ENCODE measurements around the gene TNS4. TPM values are rescaled to one million over a fixed set of nuclear protein-coding genes. Genes with fewer than 3 reads are reported as not detected.

The TNS4 gene
- total RNA-seq, 2 experiments from 2014 or later = 4.7 to 5.9 TPM

DNA sequence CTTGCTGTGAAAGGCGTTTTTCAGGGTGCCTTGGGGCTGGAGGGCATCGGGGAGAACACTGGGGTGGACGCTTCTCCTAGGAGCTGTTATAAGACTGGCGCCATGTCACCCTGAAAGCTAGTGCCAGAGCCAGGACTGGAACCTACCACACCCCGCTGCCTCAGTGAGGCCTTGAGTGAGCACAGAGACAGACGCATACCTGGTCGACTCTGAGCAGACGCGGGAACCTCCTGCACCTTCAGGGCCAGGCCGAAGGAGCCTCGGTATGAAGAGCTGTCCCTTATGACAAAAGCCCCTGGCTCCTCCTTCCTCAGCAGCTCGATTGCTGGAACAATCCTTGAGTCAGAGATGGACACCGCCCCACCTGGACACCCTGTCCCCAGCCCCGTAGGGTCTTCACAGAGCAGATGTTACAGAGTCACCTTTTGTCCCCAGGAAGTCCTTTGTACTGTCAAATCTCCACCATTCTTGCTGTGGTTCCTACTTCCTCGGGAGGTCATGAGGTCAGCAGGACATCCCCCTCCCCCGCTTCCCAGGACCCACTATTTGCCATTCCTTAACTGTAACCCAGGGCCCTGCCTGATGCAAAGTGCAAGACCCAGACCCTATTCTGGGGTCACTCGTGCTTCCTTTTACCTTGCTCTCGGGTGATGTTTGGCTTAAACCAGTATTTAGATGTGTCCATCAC is 17.0 kb downstream of the TNS4 start:
- intact Hi-C loops (cut with micrococcal nuclease) = no loop called here
- DNase-seq = no peak
- Mint-ChIP-seq H3K9me3 (no peaks in the 10 kb centered on the region), H3K36me3 (ENCODE audit: low read depth) (no peaks in the 10 kb centered on the region), H3K27ac (peak overlapping the region; percentile 41), H3K27me3 (ENCODE audit: low read depth) (no peaks in the 10 kb centered on the region), H3K4me1 (ENCODE audit: low read depth) (peaks cover 77% of the 10 kb centered on the region), H3K4me3 (no peak overlapping the region)
- CTCF ChIA-PET = interaction anchor here (1.1 to 1.3 kb wide), 3 partner anchors 10 to 51 kb away, joined by 3 to 5 read pairs (median 3); no protein-coding TSS in a partner anchor

DNA sequence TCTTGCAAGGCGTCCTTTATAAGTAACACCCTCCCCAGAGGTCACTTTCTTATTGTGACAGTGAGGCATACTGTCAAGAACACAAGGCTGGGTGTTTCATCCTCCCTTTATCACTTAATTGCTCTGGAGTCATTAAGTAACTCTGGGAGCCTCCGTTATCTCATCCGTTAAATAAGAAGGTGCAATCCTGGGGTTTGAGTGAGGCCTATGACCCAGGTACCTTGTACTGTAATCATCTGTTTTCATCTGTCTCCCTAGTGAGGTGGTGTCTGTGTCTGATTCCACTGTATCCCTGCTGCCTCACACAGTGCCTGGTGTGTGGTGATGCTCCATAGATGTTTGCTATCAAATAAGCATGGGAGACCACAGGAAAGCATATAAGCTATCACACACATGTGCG is 17.7 kb downstream of the TNS4 start:
- CTCF ChIA-PET = interaction anchor here (1.1 to 1.3 kb wide), 3 partner anchors 10 to 52 kb away, joined by 3 to 5 read pairs (median 3); no protein-coding TSS in a partner anchor
- Mint-ChIP-seq H3K4me3 (no peak overlapping the region), H3K36me3 (ENCODE audit: low read depth) (no peaks in the 10 kb centered on the region), H3K4me1 (ENCODE audit: low read depth) (peaks cover 77% of the 10 kb centered on the region), H3K27ac (peak overlapping the region; percentile 56), H3K27me3 (ENCODE audit: low read depth) (no peaks in the 10 kb centered on the region), H3K9me3 (no peaks in the 10 kb centered on the region)
- intact Hi-C loops (cut with micrococcal nuclease) = no loop called here
- DNase-seq = no peak

DNA sequence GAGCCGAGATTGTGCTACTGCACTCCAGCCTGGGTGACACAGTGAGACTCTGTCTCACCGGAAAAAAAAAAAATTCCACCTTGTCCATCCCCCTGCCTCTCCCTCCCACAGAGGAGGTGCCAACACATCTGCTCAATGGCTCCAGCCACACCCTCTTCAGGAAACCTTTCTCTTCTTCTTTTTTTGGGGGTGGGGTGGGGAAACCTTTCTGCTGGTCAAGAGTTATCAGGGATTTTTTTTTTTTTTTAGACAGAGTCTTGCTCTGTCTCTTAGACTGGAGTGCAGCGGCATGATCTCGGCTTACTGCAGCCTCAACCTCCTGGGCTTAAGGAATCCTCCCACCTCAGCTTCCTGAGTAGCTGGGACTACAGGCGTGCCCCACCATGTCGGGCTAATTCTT is 18.7 kb downstream of the TNS4 start:
- CTCF ChIA-PET = interaction anchor here (0.5 to 8.0 kb wide), 3 partner anchors 50 to 175 kb away, joined by 3 to 112 read pairs (median 3); no protein-coding TSS in a partner anchor
- no peaks in the 10 kb centered on the region for H3K27me3 Mint-ChIP-seq (ENCODE audit: low read depth)
- H3K36me3 Mint-ChIP-seq (ENCODE audit: low read depth) = peaks cover 1% of the 10 kb centered on the region
- DNase-seq = no peak
- H3K9me3 Mint-ChIP-seq = no peaks in the 10 kb centered on the region
- peak overlapping the region; percentile 60 for H3K27ac Mint-ChIP-seq
- H3K4me3 Mint-ChIP-seq = no peak overlapping the region
- peaks cover 75% of the 10 kb centered on the region for H3K4me1 Mint-ChIP-seq (ENCODE audit: low read depth)
- intact Hi-C loops (cut with micrococcal nuclease) = no loop called here

DNA sequence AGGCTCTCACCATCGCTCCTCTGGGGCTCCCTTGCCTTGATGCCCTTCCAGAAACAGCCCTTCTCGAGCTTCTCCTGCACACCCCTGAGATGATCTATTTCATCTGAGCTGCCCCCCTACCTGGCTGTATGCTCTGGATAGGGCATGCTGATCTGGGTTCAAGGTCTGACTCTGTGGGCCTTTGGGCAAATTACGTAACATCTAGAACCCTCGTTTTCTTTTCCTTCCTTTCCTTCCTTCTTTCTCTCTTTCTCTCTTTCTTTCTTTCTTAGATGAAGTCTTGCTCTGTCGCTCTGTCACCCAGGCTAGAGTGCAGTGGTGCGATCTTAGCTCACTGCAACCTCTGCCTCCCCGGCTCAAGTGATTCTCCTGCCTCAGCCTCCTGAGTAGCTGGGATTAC is 20.3 kb downstream of the TNS4 start:
- intact Hi-C loops (cut with micrococcal nuclease) = loop anchor here (2.0 kb wide), 3 partner anchors 64 to 124 kb away; partner anchors contain the start of gene TOP2A
- no peak for DNase-seq
- CTCF ChIA-PET = interaction anchor here (1.2 to 8.0 kb wide), 4 partner anchors 41 to 118 kb away, joined by 3 to 112 read pairs (median 4); no protein-coding TSS in a partner anchor
- Mint-ChIP-seq H3K9me3 (no peaks in the 10 kb centered on the region), H3K4me1 (ENCODE audit: low read depth) (peaks cover 66% of the 10 kb centered on the region), H3K27ac (peak overlapping the region; percentile 94), H3K36me3 (ENCODE audit: low read depth) (peaks cover 5% of the 10 kb centered on the region), H3K27me3 (ENCODE audit: low read depth) (no peaks in the 10 kb centered on the region), H3K4me3 (peak overlapping the region; percentile 43)

GRCh38 chr17:40480501-40481003 is 20.9 kb downstream of the TNS4 start:
- H3K4me1 Mint-ChIP-seq (ENCODE audit: low read depth) = peaks cover 60% of the 10 kb centered on the region
- peak overlapping the region; percentile 67 for H3K4me3 Mint-ChIP-seq
- peak overlapping the region; percentile 94 for H3K27ac Mint-ChIP-seq
- intact Hi-C loops (cut with micrococcal nuclease) = loop anchor here (1.0 to 2.0 kb wide), 9 partner anchors 35 to 135 kb away; partner anchors contain the start of gene TOP2A
- H3K27me3 Mint-ChIP-seq (ENCODE audit: low read depth) = no peaks in the 10 kb centered on the region
- CTCF ChIA-PET = interaction anchor here (1.5 to 8.0 kb wide), 4 partner anchors 42 to 61 kb away, joined by 3 to 112 read pairs (median 4); no protein-coding TSS in a partner anchor
- peaks cover 5% of the 10 kb centered on the region for H3K36me3 Mint-ChIP-seq (ENCODE audit: low read depth)
- no peaks in the 10 kb centered on the region for H3K9me3 Mint-ChIP-seq
- DNase-seq = peak; percentile 95

DNA sequence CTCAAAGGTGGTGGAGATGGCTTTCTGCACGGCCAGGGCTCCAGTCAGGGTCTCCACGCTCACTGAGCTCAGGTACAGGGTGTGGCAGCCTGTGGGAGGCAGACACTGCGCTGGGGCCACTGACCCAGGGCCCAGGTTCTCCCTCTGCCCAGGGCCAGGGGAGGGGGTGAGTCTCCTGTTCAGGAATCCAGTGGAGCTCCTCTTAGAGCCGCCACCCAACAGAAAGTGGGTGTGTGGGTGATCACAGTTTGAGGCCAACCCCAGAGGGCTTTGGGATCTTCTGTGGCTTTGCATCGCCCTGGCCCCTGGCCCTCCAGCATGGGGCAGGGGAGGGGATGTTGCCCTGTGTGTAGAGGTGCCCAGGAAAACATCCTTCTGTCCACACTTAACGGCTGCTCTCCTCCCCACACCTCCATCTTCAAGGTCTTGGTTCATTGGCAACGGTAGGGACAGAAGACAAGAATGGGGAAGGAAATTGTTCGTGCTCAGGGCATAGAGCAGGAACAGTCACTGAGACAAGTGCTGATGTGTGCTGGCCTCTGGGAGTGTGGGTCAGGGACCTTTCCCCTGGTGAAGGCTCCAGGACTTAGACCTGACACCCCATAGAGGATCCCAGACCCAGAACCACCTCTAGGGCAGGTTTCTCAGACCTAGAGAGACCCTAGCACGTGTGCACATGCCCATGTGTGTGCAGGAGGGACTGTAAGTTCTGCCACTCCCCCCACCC is 21.5 kb downstream of the TNS4 start:
- no peaks in the 10 kb centered on the region for H3K9me3 Mint-ChIP-seq
- peaks cover 54% of the 10 kb centered on the region for H3K4me1 Mint-ChIP-seq (ENCODE audit: low read depth)
- H3K27ac Mint-ChIP-seq = peak overlapping the region; percentile 94
- intact Hi-C loops (cut with micrococcal nuclease) = loop anchor here (1.0 to 2.0 kb wide), 9 partner anchors 35 to 135 kb away; partner anchors contain the start of gene TOP2A
- peak overlapping the region; percentile 67 for H3K4me3 Mint-ChIP-seq
- CTCF ChIA-PET = interaction anchor here (0.7 to 8.0 kb wide), 7 partner anchors 42 to 126 kb away, joined by 3 to 112 read pairs (median 4); no protein-coding TSS in a partner anchor
- DNase-seq = peak; percentile 18
- peaks cover 5% of the 10 kb centered on the region for H3K36me3 Mint-ChIP-seq (ENCODE audit: low read depth)
- H3K27me3 Mint-ChIP-seq (ENCODE audit: low read depth) = no peaks in the 10 kb centered on the region

DNA sequence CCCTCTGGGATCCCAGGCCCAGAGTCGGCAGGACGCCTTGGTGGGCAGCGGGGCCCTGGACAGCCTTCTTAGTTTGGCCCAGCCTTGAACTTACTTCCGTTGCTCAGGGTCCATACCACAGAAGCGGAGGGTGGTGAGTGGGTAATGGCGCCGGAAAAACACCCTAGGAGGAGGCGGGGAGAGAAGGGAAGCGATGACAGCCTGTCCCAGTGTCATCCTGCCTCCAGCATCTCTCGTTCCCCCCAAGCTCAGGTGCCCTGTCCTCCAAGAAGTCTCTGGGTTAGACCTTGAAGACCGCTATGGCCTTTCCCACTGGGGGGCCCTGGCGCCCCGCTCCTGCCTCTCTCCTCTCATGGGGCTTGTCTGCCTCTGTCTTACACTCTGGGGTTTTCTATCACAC is 22.9 kb downstream of the TNS4 start:
- Mint-ChIP-seq H3K9me3 (no peaks in the 10 kb centered on the region), H3K4me3 (no peak overlapping the region), H3K27me3 (ENCODE audit: low read depth) (no peaks in the 10 kb centered on the region), H3K36me3 (ENCODE audit: low read depth) (peaks cover 5% of the 10 kb centered on the region), H3K27ac (peak overlapping the region; percentile 94), H3K4me1 (ENCODE audit: low read depth) (peaks cover 45% of the 10 kb centered on the region)
- no peak for DNase-seq
- intact Hi-C loops (cut with micrococcal nuclease) = no loop called here
- CTCF ChIA-PET = interaction anchor here (1.0 to 8.0 kb wide), 2 partner anchors 54 to 61 kb away, joined by 3 to 112 read pairs; partner anchors contain the start of gene TOP2A

DNA sequence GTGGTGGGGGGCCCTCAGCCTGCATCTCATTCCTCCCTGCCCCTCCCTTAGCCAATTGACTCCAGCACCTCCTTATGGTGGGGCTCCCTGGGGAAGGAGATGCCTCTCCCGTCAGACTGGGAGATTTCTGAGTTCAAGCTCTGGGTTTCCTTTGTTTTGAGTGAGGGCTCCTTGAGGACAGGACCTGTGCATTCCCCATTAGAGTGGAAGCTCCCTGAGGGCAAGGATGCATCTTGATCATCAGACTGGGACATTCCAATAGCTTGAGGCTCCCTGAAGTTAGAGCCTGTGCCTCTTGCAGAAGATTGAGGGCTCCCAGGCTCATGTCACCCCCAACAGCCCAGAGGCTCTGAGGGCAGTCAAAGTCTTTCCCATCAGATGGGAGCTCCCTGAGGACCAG is 23.6 kb downstream of the TNS4 start:
- Mint-ChIP-seq H3K27ac (no peak overlapping the region), H3K9me3 (no peaks in the 10 kb centered on the region)

DNA sequence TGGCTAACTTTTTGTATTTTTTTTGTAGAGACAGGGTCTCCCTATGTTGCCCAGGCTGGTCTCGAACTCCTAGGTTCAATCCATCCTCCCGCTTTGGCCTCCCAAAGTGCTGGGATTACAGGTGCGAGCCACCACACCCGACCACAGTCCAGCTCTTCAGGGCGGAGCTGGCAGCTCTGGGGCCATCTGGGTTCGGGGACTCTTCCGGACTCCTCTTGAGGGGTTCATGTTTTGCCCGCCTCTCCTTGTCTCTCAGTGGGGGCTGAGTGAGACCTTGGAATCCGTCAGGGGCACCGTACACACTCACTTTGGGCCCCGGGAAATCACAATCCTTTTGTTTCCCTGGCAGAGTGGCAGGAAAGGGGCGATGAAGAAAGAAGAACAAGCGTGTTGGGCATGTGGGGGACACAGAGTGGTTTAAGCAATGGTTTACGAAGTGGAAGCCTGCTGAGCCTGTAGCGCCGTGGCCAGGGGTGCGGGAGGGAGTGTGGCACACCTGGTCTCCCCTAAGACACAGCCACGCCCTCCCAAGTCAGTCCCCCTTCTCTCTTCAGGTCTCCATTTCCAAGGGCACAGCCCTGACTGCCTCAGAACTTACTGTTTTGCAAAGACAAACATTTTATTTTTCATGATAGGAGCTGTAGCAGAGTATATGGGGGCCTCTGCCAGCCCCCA is 26.1 kb downstream of the TNS4 start:
- CTCF ChIA-PET = interaction anchor here (0.6 to 8.0 kb wide), 35 partner anchors 8 to 1203 kb away, joined by 3 to 112 read pairs (median 6); partner anchors contain the start of genes IGFBP4 and TOP2A
- Mint-ChIP-seq H3K4me1 (ENCODE audit: low read depth) (peaks cover 19% of the 10 kb centered on the region), H3K27ac (no peak overlapping the region), H3K36me3 (ENCODE audit: low read depth) (peaks cover 5% of the 10 kb centered on the region), H3K27me3 (ENCODE audit: low read depth) (no peaks in the 10 kb centered on the region), H3K4me3 (no peak overlapping the region), H3K9me3 (no peaks in the 10 kb centered on the region)
- intact Hi-C loops (cut with micrococcal nuclease) = no loop called here
- no peak for DNase-seq

More for the DNA sequence above, 23.6 kb downstream of the TNS4 start:
- Mint-ChIP-seq H3K4me3 (no peak overlapping the region), H3K36me3 (ENCODE audit: low read depth) (peaks cover 5% of the 10 kb centered on the region), H3K4me1 (ENCODE audit: low read depth) (peaks cover 44% of the 10 kb centered on the region), H3K27me3 (ENCODE audit: low read depth) (no peaks in the 10 kb centered on the region)
- DNase-seq = no peak
- intact Hi-C loops (cut with micrococcal nuclease) = no loop called here
- CTCF ChIA-PET = interaction anchor here (1.0 to 8.0 kb wide), 6 partner anchors 12 to 82 kb away, joined by 3 to 112 read pairs (median 12); partner anchors contain the start of gene TOP2A

DNA sequence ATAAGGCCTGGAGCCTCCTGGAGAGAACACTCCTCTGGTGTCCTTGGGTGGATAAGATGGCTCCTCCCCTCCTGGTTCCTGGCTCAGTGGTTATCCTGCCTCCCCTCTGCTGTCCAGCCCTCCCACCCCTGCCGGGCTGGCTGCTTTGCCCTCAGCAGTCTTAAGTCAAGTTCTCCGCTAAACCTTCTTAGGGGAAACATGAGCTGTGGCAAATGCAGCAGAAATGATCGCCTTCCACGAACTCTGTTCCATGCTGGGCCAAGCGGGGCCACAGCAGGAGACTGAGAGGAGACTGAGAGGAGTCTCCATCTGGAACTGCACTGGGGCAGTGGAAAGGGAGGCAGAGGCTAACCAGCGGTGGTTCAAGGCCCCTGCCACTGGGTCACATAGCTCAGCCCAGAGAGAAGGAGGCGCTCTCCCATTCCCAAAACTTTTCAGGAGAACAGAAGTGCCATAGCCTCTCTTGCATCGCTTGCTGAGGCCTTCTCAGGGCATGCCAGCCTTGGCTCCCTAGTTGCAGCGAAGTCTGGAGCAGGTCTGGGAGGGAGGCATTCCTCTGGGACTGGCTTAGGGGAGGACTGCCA is 26.9 kb downstream of the TNS4 start:
- H3K9me3 Mint-ChIP-seq = no peaks in the 10 kb centered on the region
- no peak overlapping the region for H3K27ac Mint-ChIP-seq
- CTCF ChIA-PET = interaction anchor here (1.0 to 8.0 kb wide), 5 partner anchors 9 to 141 kb away, joined by 3 to 112 read pairs (median 8); no protein-coding TSS in a partner anchor
- intact Hi-C loops (cut with micrococcal nuclease) = no loop called here
- H3K36me3 Mint-ChIP-seq (ENCODE audit: low read depth) = peaks cover 5% of the 10 kb centered on the region
- no peak for DNase-seq
- H3K27me3 Mint-ChIP-seq (ENCODE audit: low read depth) = no peaks in the 10 kb centered on the region
- peaks cover 11% of the 10 kb centered on the region for H3K4me1 Mint-ChIP-seq (ENCODE audit: low read depth)
- no peak overlapping the region for H3K4me3 Mint-ChIP-seq

GRCh38 chr17:40473573-40474365 is 27.7 kb downstream of the TNS4 start:
- Mint-ChIP-seq H3K27me3 (ENCODE audit: low read depth) (no peaks in the 10 kb centered on the region), H3K36me3 (ENCODE audit: low read depth) (peaks cover 5% of the 10 kb centered on the region), H3K4me3 (no peak overlapping the region), H3K4me1 (ENCODE audit: low read depth) (peaks cover 3% of the 10 kb centered on the region), H3K9me3 (no peaks in the 10 kb centered on the region), H3K27ac (no peak overlapping the region)
- intact Hi-C loops (cut with micrococcal nuclease) = no loop called here
- CTCF ChIA-PET = no interaction called here
- no peak for DNase-seq
